H9 (cell line): Measurements from ENCODE around the gene FOXO1. TPM values are rescaled to one million over a fixed set of nuclear protein-coding genes. Genes with fewer than 3 reads are reported as not detected.
A peak's percentile ranks its signal among the peaks of the same experiment; 100 is the strongest.

ENCODE experiments used
- DNase-seq: peaks from one replicate; pipeline ENCODE4 v3.0.0-alpha.2; 2017
- H2AFZ ChIP-seq: one replicate; pipeline ENCODE4 v1.6.1; 2013; ENCODE audit warnings: mild to moderate bottlenecking, low read length, control low read depth, moderate library complexity
- H2AK5ac ChIP-seq: 2 replicates; pipeline ENCODE4 v1.6.1; 2013; ENCODE audit warnings: low read length, control low read depth, mixed read lengths; ENCODE audit not compliant: insufficient read length
- H2BK120ac ChIP-seq: one replicate; pipeline ENCODE4 v1.6.1; 2013; ENCODE audit warnings: low read depth, mild to moderate bottlenecking, low read length, control low read depth, inconsistent platforms; ENCODE audit not compliant: poor library complexity, severe bottlenecking
- H2BK12ac ChIP-seq: 2 replicates; pipeline ENCODE4 v1.6.1; 2013; ENCODE audit warnings: low read length, control low read depth, mixed read lengths, low read depth; ENCODE audit not compliant: insufficient read length
- H2BK15ac ChIP-seq: 2 replicates; pipeline ENCODE4 v1.6.1; 2013; ENCODE audit warnings: low read depth, low read length, control low read depth
- H2BK20ac ChIP-seq: one replicate; pipeline ENCODE4 v1.6.1; 2013; ENCODE audit warnings: low read depth, mild to moderate bottlenecking, low read length, control low read depth, inconsistent platforms; ENCODE audit not compliant: poor library complexity, severe bottlenecking
- H2BK5ac ChIP-seq: 2 replicates; pipeline ENCODE4 v1.6.1; 2013; ENCODE audit warnings: low read length, control low read depth, mixed read lengths; ENCODE audit not compliant: insufficient read length
- H3K14ac ChIP-seq: 2 replicates; pipeline ENCODE4 v1.6.1; 2013; ENCODE audit warnings: low read length, control low read depth; ENCODE audit not compliant: insufficient read depth
- H3K18ac ChIP-seq: 2 replicates; pipeline ENCODE4 v1.6.1; 2013; ENCODE audit warnings: low read depth, mild to moderate bottlenecking, mixed read lengths, low read length, control low read depth; ENCODE audit not compliant: insufficient read length
- H3K23ac ChIP-seq: 2 replicates; pipeline ENCODE4 v1.6.1; 2013; ENCODE audit warnings: low read length, control low read depth, mixed read lengths, low read depth; ENCODE audit not compliant: insufficient read length
- H3K23me2 ChIP-seq: 2 replicates; pipeline ENCODE4 v1.6.1; 2013; ENCODE audit warnings: low read depth, mild to moderate bottlenecking, mixed read lengths, low read length, control low read depth; ENCODE audit not compliant: insufficient read length, poor library complexity, severe bottlenecking
- H3K27ac ChIP-seq: 2 replicates; pipeline ENCODE4 v1.5.1; 2013; ENCODE audit warnings: low read length, control low read depth, mixed read lengths, low read depth; ENCODE audit not compliant: insufficient read length
- H3K27me3 ChIP-seq: 2 replicates; pipeline ENCODE4 v1.6.1; 2013; ENCODE audit warnings: low read length, control low read depth, inconsistent platforms; ENCODE audit not compliant: insufficient read depth
- H3K4ac ChIP-seq: 2 replicates; pipeline ENCODE4 v1.6.1; 2013; ENCODE audit warnings: low read depth, mild to moderate bottlenecking, control low read depth, inconsistent platforms, low read length, moderate library complexity
- H3K4me1 ChIP-seq: 2 replicates; pipeline ENCODE4 v1.6.1; 2013; ENCODE audit warnings: low read length, control low read depth, inconsistent platforms; ENCODE audit not compliant: insufficient read depth
- H3K4me2 ChIP-seq: 2 replicates; pipeline ENCODE4 v1.6.1; 2013; ENCODE audit warnings: low read length, control low read depth, mixed read lengths; ENCODE audit not compliant: insufficient read length, insufficient read depth
- H3K56ac ChIP-seq: 2 replicates; pipeline ENCODE4 v1.6.1; 2013; ENCODE audit warnings: low read depth, mild to moderate bottlenecking, mixed read lengths, low read length, control low read depth; ENCODE audit not compliant: insufficient read length
- H3K79me1 ChIP-seq: 2 replicates; pipeline ENCODE4 v1.6.1; 2013; ENCODE audit warnings: low read depth, mild to moderate bottlenecking, moderate library complexity, low read length, control low read depth, inconsistent platforms; ENCODE audit not compliant: insufficient read depth, poor library complexity, severe bottlenecking
- H3K79me2 ChIP-seq: 2 replicates; pipeline ENCODE4 v1.6.1; 2013; ENCODE audit warnings: low read length, control low read depth, inconsistent platforms; ENCODE audit not compliant: insufficient read depth
- H3K9ac ChIP-seq: 2 replicates; pipeline ENCODE4 v1.6.1; 2013; ENCODE audit warnings: low read length, control low read depth, mixed read lengths; ENCODE audit not compliant: insufficient read length; ENCODE audit errors: extremely low read depth
- H3K9me3 ChIP-seq: one replicate; pipeline ENCODE4 v1.6.1; 2013; ENCODE audit warnings: low read depth, low read length, inconsistent platforms; ENCODE audit not compliant: control insufficient read depth
- H3T11ph ChIP-seq: one replicate; pipeline ENCODE4 v1.6.1; 2013; ENCODE audit warnings: mild to moderate bottlenecking, low read length, control low read depth, inconsistent platforms
- H4K20me1 ChIP-seq: one replicate; pipeline ENCODE4 v1.6.1; 2013; ENCODE audit not compliant: control insufficient read depth, insufficient read length, insufficient read depth
- H4K5ac ChIP-seq: 2 replicates; pipeline ENCODE4 v1.6.1; 2013; ENCODE audit warnings: low read depth, mild to moderate bottlenecking, mixed read lengths, low read length, control low read depth; ENCODE audit not compliant: insufficient read length
- H4K8ac ChIP-seq: replicated peaks from 2 replicates; pipeline ENCODE4 v1.6.1; 2013; ENCODE audit warnings: low read length, control low read depth, mixed read lengths, low read depth; ENCODE audit not compliant: insufficient read length
- H4K91ac ChIP-seq: 2 replicates; pipeline ENCODE4 v1.6.1; 2013; ENCODE audit warnings: low read depth, mild to moderate bottlenecking, moderate library complexity, mixed read lengths, low read length, control low read depth; ENCODE audit not compliant: insufficient read length
- H3K27ac Mint-ChIP-seq, 3 experiments: 2 replicates in 2 of 3; 3 replicates in 1 of 3; pipeline ENCODE4 v1.8.0; 2020 to 2021; ENCODE audit warnings: mixed read lengths in 3 of 3, mild to moderate bottlenecking in 1 of 3, moderate library complexity in 1 of 3
- H3K27me3 Mint-ChIP-seq: 2 replicates; pipeline ENCODE4 v1.8.0; 2021; ENCODE audit warnings: low read depth, mild to moderate bottlenecking, moderate library complexity, mixed read lengths
- H3K36me3 Mint-ChIP-seq, 3 experiments: 2 replicates in 2 of 3; 3 replicates in 1 of 3; pipeline ENCODE4 v1.8.0; 2020 to 2021; ENCODE audit warnings: low read depth in 3 of 3, mixed read lengths in 3 of 3; ENCODE audit not compliant: insufficient read depth in 1 of 3
- H3K4me1 Mint-ChIP-seq, 2 experiments: 2 replicates each; pipeline ENCODE4 v1.8.0; 2020; ENCODE audit warnings: mixed read lengths in 2 of 2
- H3K4me3 Mint-ChIP-seq, 2 experiments: 2 replicates in 1 of 2; 3 replicates in 1 of 2; pipeline ENCODE4 v1.8.0; 2020 to 2021; ENCODE audit warnings: mild to moderate bottlenecking in 2 of 2, mixed read lengths in 2 of 2, moderate library complexity in 1 of 2
- H3K9me3 Mint-ChIP-seq, 2 experiments: 2 replicates in 1 of 2; 3 replicates in 1 of 2; pipeline ENCODE4 v1.8.0; 2020; ENCODE audit warnings: mild to moderate bottlenecking in 2 of 2, mixed read lengths in 2 of 2, moderate library complexity in 1 of 2
- WGBS: extraction: QIAGEN DNeasy Blood & Tissue Kit; methylation state at CpG from one replicate; pipeline ENCODE4 v1.1.7; 2013; ENCODE audit warnings: missing lambda C conversion rate, low lambda C conversion rate, mixed read lengths; ENCODE audit not compliant: insufficient read length; ENCODE audit errors: extremely low coverage; 5-methylcytosine and 5-hydroxymethylcytosine counted together
- total RNA-seq: library from RNA; stranded (reverse); gene quantifications from 2 replicates; pipeline ENCODE4 v1.2.1, GENCODE V29; 2021
- TF ChIP-seq, protein P1 (sequence below): fragments of 200-600 bp; sonication (generic); conservative IDR thresholded peaks from 3 replicates; pipeline ENCODE4 v1.8.0; 2021; ENCODE audit warnings: antibody characterized with exemption, mild to moderate bottlenecking

FOXO1 gene
- total RNA-seq, 1 experiment from 2014 or later, result 44.6 TPM

DNA sequence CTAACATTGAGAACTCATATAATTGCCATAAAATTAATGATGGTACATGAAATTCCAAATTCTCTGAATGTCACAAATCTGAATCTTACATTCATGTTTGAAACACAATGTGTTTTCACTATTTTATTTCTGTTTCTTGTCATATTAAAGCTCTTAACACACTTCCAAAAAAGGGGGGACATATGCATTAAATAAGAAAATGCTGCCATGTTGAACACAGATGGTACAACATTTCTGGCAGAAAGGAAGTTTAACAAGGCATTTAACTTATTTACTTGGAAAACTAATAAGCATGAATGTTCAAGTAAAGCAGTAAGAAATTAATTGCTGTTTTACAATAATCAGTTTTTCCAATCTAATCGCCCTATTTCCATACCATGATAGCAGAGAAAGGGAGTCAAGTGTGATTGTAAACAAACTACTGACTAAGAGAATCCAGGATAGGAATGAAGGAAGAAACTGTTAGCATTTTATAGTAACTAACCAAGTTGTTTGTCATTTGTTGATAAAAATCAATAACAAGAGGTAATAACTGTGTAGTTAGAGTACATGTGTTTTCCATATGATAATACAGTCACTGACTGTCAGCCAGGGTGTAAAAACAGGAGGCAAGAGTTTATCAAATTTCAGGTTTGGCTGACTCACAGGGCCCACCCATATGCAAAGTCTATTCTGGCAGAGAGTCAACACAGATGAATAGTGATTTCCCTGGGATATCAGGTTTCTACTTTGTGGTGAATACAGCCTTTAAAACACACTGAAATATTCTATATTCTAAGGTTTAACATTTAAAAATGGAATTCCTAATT lies 5.7 kb upstream of the FOXO1 start:
- H3K36me3 Mint-ChIP-seq, result no peaks in the 10 kb centered on the region
- DNase-seq, result no peak
- TF ChIP-seq, protein P1, sequence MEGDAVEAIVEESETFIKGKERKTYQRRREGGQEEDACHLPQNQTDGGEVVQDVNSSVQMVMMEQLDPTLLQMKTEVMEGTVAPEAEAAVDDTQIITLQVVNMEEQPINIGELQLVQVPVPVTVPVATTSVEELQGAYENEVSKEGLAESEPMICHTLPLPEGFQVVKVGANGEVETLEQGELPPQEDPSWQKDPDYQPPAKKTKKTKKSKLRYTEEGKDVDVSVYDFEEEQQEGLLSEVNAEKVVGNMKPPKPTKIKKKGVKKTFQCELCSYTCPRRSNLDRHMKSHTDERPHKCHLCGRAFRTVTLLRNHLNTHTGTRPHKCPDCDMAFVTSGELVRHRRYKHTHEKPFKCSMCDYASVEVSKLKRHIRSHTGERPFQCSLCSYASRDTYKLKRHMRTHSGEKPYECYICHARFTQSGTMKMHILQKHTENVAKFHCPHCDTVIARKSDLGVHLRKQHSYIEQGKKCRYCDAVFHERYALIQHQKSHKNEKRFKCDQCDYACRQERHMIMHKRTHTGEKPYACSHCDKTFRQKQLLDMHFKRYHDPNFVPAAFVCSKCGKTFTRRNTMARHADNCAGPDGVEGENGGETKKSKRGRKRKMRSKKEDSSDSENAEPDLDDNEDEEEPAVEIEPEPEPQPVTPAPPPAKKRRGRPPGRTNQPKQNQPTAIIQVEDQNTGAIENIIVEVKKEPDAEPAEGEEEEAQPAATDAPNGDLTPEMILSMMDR, result no peak
- Histone ChIP-seq H4K5ac (no peak overlapping the region), H3T11ph (no peak overlapping the region), H2BK20ac (no peak overlapping the region), H2BK15ac (no peak overlapping the region), H2AFZ (no peak overlapping the region), H3K79me2 (no peaks in the 10 kb centered on the region), H3K79me1 (no peaks in the 10 kb centered on the region), H3K56ac (no peak overlapping the region), H2BK12ac (no peak overlapping the region), H4K91ac (no peak overlapping the region), H3K23me2 (peaks cover 7% of the 10 kb centered on the region), H3K14ac (no peak overlapping the region), H3K18ac (no peak overlapping the region), H3K27me3 (no peaks in the 10 kb centered on the region), H2BK5ac (no peak overlapping the region), H2BK120ac (no peak overlapping the region), H4K8ac (no peak overlapping the region), H3K4ac (no peak overlapping the region), H4K20me1 (no peaks in the 10 kb centered on the region), H3K27ac (peak overlapping the region; percentile 60), H2AK5ac (no peak overlapping the region), H3K4me1 (peaks cover 9% of the 10 kb centered on the region), H3K9ac (no peak overlapping the region), H3K9me3 (no peaks in the 10 kb centered on the region), H3K4me2 (no peak overlapping the region), H3K23ac (no peak overlapping the region)
- WGBS, result no CpG with 5 or more reads among the region's 1 CpG
- H3K4me3 Mint-ChIP-seq, result peak overlapping the region in 1 of 2 experiments; percentile 9; a peak in 2 of 5 replicates
- peaks cover 74 to 75% of the 10 kb centered on the region in 2 experiments for H3K4me1 Mint-ChIP-seq
- no peaks in the 10 kb centered on the region for H3K9me3 Mint-ChIP-seq
- no peaks in the 10 kb centered on the region for H3K27me3 Mint-ChIP-seq
- peak overlapping the region; percentile 40 to 98 (median 96); a peak in 6 of 7 replicates for H3K27ac Mint-ChIP-seq
